Measurements from ENCODE around the gene ADARB2.
"Not testable (repeated sequence)": the region's sequence is repeated elsewhere in the genome, so short reads cannot be mapped to it uniquely, and the experiment has no call there.

Gene ADARB2

GRCh38 chr10:1163831-1164230 lies 573.5 kb downstream of the ADARB2 start:
- DNase-seq (ENCODE audit: low read depth) = no peak
- TF ChIP-seq, protein P1, sequence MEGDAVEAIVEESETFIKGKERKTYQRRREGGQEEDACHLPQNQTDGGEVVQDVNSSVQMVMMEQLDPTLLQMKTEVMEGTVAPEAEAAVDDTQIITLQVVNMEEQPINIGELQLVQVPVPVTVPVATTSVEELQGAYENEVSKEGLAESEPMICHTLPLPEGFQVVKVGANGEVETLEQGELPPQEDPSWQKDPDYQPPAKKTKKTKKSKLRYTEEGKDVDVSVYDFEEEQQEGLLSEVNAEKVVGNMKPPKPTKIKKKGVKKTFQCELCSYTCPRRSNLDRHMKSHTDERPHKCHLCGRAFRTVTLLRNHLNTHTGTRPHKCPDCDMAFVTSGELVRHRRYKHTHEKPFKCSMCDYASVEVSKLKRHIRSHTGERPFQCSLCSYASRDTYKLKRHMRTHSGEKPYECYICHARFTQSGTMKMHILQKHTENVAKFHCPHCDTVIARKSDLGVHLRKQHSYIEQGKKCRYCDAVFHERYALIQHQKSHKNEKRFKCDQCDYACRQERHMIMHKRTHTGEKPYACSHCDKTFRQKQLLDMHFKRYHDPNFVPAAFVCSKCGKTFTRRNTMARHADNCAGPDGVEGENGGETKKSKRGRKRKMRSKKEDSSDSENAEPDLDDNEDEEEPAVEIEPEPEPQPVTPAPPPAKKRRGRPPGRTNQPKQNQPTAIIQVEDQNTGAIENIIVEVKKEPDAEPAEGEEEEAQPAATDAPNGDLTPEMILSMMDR (conservative IDR thresholded peaks at IDR 0.05; ENCODE audit: control insufficient read depth, insufficient read depth, low read depth, low read length) = no peak
- no peak overlapping the region for H3K4me3 ChIP-seq (ENCODE audit: control insufficient read depth, low read depth, low read length)

DNA sequence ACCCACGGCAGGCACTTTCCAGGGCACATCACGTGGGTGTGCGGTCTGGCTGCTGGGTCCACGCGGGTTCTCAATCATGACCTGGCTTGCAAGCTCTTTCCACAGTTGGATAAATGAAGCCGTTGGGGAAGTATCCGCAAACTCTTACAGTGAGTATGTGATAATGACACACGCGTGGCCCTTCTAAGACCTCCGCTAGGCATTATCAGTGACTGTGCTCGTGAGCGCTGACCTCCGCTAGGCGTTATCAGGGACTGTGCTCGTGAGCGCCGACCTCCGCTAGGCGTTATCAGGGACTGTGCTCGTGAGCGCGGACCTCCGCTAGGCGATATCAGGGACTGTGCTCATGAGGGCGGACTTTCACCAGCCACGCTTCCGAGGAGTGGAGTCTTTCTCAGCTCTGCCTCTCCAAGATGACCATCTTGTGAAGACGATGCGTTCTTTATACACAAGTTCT lies 574.1 kb downstream of the ADARB2 start:
- TF ChIP-seq, protein P1 (conservative IDR thresholded peaks at IDR 0.05; ENCODE audit: control insufficient read depth, insufficient read depth, low read depth, low read length) = no peak
- no peak for DNase-seq (ENCODE audit: low read depth)

DNA sequence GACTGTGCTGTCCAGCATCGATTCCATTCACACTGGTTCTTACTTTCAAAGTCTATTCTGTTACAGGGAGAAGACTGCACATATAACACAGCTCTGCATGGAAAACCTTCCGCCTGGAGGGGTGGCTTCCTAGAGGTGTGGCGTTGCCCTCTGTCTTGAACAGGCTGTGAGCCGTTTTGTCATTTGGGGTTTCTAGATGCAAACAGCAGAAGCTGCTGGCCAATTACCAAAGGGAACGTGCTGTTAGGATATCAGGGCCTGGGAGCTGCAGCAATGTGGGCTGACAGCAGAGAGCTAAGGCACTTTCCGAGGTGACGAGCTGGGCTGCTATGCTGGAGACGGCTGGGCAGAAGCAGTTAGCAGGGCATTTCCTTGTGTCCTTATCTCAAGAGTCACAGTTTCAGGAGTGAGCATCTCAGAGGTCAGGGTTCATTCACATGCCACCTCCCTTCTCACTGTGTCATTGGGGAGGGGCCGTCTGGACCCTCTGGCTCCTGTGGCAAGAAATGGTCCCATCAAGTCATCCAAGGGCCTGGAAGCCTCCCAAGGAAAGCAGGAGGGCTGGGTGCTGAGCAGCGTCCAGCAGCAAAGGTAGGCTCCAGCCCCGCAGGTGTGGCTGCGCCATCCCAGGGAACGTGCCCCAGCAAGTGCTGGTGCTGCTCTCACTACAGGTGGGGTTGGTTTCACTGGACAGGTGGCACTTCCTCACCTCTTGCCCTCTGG lies 574.7 kb downstream of the ADARB2 start:
- TF ChIP-seq, protein P1 (conservative IDR thresholded peaks at IDR 0.05; ENCODE audit: control insufficient read depth, insufficient read depth, low read depth, low read length) = no peak
- H3K4me3 ChIP-seq (ENCODE audit: control insufficient read depth, low read depth, low read length) = no peak overlapping the region
- no peak for DNase-seq (ENCODE audit: low read depth)

More for the DNA sequence above, 574.1 kb downstream of the ADARB2 start:
- no peak overlapping the region for H3K4me3 ChIP-seq (ENCODE audit: control insufficient read depth, low read depth, low read length)

GRCh38 chr10:1161315-1161673 lies 576.0 kb downstream of the ADARB2 start:
- DNase-seq (ENCODE audit: low read depth); H3K4me3 ChIP-seq (ENCODE audit: control insufficient read depth, low read depth, low read length): not testable (repeated sequence)

GRCh38 chr10:1160561-1161314 lies 576.6 kb downstream of the ADARB2 start:
- no peak for DNase-seq (ENCODE audit: low read depth)
- no peak overlapping the region for H3K4me3 ChIP-seq (ENCODE audit: control insufficient read depth, low read depth, low read length)
- TF ChIP-seq, protein P1 (conservative IDR thresholded peaks at IDR 0.05; ENCODE audit: control insufficient read depth, insufficient read depth, low read depth, low read length) = no peak

GRCh38 chr10:1159131-1160061 lies 577.9 kb downstream of the ADARB2 start:
- H3K4me3 ChIP-seq (ENCODE audit: control insufficient read depth, low read depth, low read length) = no peak overlapping the region
- DNase-seq (ENCODE audit: low read depth) = no peak
- TF ChIP-seq, protein P1 (conservative IDR thresholded peaks at IDR 0.05; ENCODE audit: control insufficient read depth, insufficient read depth, low read depth, low read length) = no peak

- H3K4me3 ChIP-seq (ENCODE audit: control insufficient read depth, low read depth, low read length); DNase-seq (ENCODE audit: low read depth): not testable (repeated sequence)
Measured at GRCh38 chr10:1158536-1158935, 578.8 kb downstream of the ADARB2 start.

All from fibroblast of mammary gland (primary cell).